H1 (cell line): ENCODE data around the gene CXCR4. TPM values are rescaled to one million over a fixed set of nuclear protein-coding genes. Genes with fewer than 3 reads are reported as not detected.

Experiments
- CTCF ChIA-PET: fragments of 300-600 bp; sonication (Branson Sonifier 250); formaldehyde crosslinking; loops from one replicate; lab custom pipeline; 2021; ENCODE audit not compliant: partially characterized antibody; lab: Charles Lee
- POLR2A ChIA-PET: fragments of 300-600 bp; sonication (Branson Sonifier 250); formaldehyde crosslinking; loops from one replicate; lab custom pipeline; 2021; ENCODE audit warnings: inconsistent platforms; ENCODE audit not compliant: partially characterized antibody; lab: Charles Lee
- DNase-seq, 2 experiments: peaks; one replicate each; pipeline versions ENCODE4 v3.0.0 to v3.0.0-alpha.2; 2010 to 2022; ENCODE audit warnings: low spot score in 2 of 2, low read depth in 1 of 2, mixed read lengths in 1 of 2
- FAIRE-seq: peaks from 2 replicates; lab custom pipeline; 2011; peaks lifted over from hg19 to GRCh38; lab: Jason Lieb, UNC
- H2AFZ ChIP-seq: 2 replicates; pipeline ENCODE4 v1.8.1; 2012; ENCODE audit warnings: low read length, inconsistent platforms
- H2AK5ac ChIP-seq: 2 replicates; pipeline ENCODE4 v1.6.1; 2013; ENCODE audit warnings: low read depth, low read length
- H2BK120ac ChIP-seq: replicated peaks from 2 replicates; pipeline ENCODE3; 2013; ENCODE audit warnings: low read depth, low read length, inconsistent platforms
- H2BK12ac ChIP-seq: 2 replicates; pipeline ENCODE4 v1.6.1; 2013; ENCODE audit warnings: low read depth, low read length
- H2BK15ac ChIP-seq: 2 replicates; pipeline ENCODE4 v1.6.1; 2013; ENCODE audit warnings: low read length
- H2BK20ac ChIP-seq: 2 replicates; pipeline ENCODE4 v1.6.1; 2013; ENCODE audit warnings: low read length
- H2BK5ac ChIP-seq: 2 replicates; pipeline ENCODE4 v1.6.1; 2013; ENCODE audit warnings: low read depth, low read length
- H3K14ac ChIP-seq: 2 replicates; pipeline ENCODE4 v1.6.1; 2013; ENCODE audit warnings: inconsistent platforms; ENCODE audit not compliant: insufficient read length
- H3K18ac ChIP-seq: 2 replicates; pipeline ENCODE4 v1.6.1; 2013; ENCODE audit warnings: low read length; ENCODE audit errors: extremely low read depth
- H3K23ac ChIP-seq: 2 replicates; pipeline ENCODE4 v1.6.1; 2013; ENCODE audit warnings: inconsistent platforms; ENCODE audit not compliant: insufficient read length
- H3K23me2 ChIP-seq: 2 replicates; pipeline ENCODE4 v1.6.1; 2013; ENCODE audit warnings: low read depth, low read length
- H3K27ac ChIP-seq: 2 replicates; pipeline ENCODE4 v1.6.1; 2011; ENCODE audit warnings: low read depth, low read length, inconsistent platforms
- H3K27me3 ChIP-seq, 4 experiments: replicated peaks in 1 of 4; 1 replicate in 1 of 4; 2 replicates in 3 of 4; pipeline versions ENCODE4 v1.6.1 to v1.8.1; 2011 to 2013; ENCODE audit warnings: low read length in 3 of 4, mild to moderate bottlenecking in 3 of 4, inconsistent platforms in 2 of 4, mixed read lengths in 2 of 4, moderate library complexity in 1 of 4; ENCODE audit not compliant: control insufficient read depth in 3 of 4, insufficient read depth in 3 of 4; ENCODE audit errors: extremely low read depth in 1 of 4
- H3K36me3 ChIP-seq, 4 experiments: 2 replicates each; pipeline versions ENCODE4 v1.6.1 to v1.8.1; 2011 to 2013; ENCODE audit warnings: mild to moderate bottlenecking in 4 of 4, low read length in 3 of 4, moderate library complexity in 2 of 4, control low read depth in 1 of 4, inconsistent platforms in 1 of 4; ENCODE audit not compliant: insufficient read depth in 4 of 4, control insufficient read depth in 2 of 4
- H3K4ac ChIP-seq: replicated peaks from 2 replicates; pipeline ENCODE3; 2013; ENCODE audit warnings: low read length, low read depth, mixed read lengths, inconsistent platforms; ENCODE audit not compliant: insufficient read length
- H3K4me1 ChIP-seq, 4 experiments: replicated peaks in 1 of 4; 1 replicate in 1 of 4; 2 replicates in 3 of 4; pipeline versions ENCODE4 v1.6.1 to v1.8.1; 2011 to 2013; ENCODE audit warnings: low read length in 3 of 4, inconsistent platforms in 2 of 4, mixed read lengths in 1 of 4; ENCODE audit not compliant: insufficient read depth in 4 of 4, control insufficient read depth in 3 of 4
- H3K4me2 ChIP-seq, 2 experiments: 2 replicates each; pipeline versions ENCODE4 v1.6.1 to v1.8.1; 2011 to 2013; ENCODE audit warnings: low read depth in 2 of 2, low read length in 2 of 2, control low read depth in 1 of 2, inconsistent platforms in 1 of 2, mild to moderate bottlenecking in 1 of 2; ENCODE audit not compliant: insufficient read depth in 1 of 2
- H3K4me3 ChIP-seq, 4 experiments: fragments of 200-600, 300-600 bp in 1 of 4; sonication (generic), shearing (Covaris generic), sonication (Bioruptor Twin) in 1 of 4; 2 replicates each; pipeline versions ENCODE4 v1.5.1 to v1.8.1; 2011 to 2016; ENCODE audit warnings: low read length in 4 of 4, low read depth in 3 of 4, control low read depth in 2 of 4, inconsistent platforms in 2 of 4, mild to moderate bottlenecking in 2 of 4, mixed read lengths in 1 of 4, moderate library complexity in 1 of 4; ENCODE audit not compliant: insufficient read depth in 2 of 4; ENCODE audit errors: extremely low read depth in 1 of 4
- H3K56ac ChIP-seq: replicated peaks from 2 replicates; pipeline ENCODE3; 2013; ENCODE audit warnings: low read depth, mild to moderate bottlenecking, mixed read lengths, low read length, inconsistent platforms; ENCODE audit not compliant: insufficient read length
- H3K79me1 ChIP-seq: 2 replicates; pipeline ENCODE4 v1.6.1; 2013; ENCODE audit warnings: low read depth, low read length, control low read depth
- H3K79me2 ChIP-seq, 2 experiments: 2 replicates each; pipeline versions ENCODE4 v1.6.1 to v1.8.1; 2012 to 2013; ENCODE audit warnings: low read length in 2 of 2, mild to moderate bottlenecking in 2 of 2, inconsistent platforms in 1 of 2; ENCODE audit not compliant: insufficient read depth in 2 of 2, control insufficient read depth in 1 of 2
- H3K9ac ChIP-seq, 4 experiments: replicated peaks in 1 of 4; 1 replicate in 1 of 4; 2 replicates in 3 of 4; pipeline versions ENCODE4 v1.6.1 to v1.8.1; 2011 to 2013; ENCODE audit warnings: low read depth in 3 of 4, low read length in 3 of 4, control low read depth in 2 of 4, mild to moderate bottlenecking in 2 of 4, moderate library complexity in 2 of 4, inconsistent platforms in 1 of 4; ENCODE audit errors: extremely low read depth in 1 of 4
- H3K9me3 ChIP-seq, 2 experiments: 2 replicates each; pipeline versions ENCODE4 v1.6.1 to v1.8.1; 2012 to 2013; ENCODE audit warnings: mild to moderate bottlenecking in 2 of 2, moderate library complexity in 2 of 2, control low read depth in 1 of 2, inconsistent platforms in 1 of 2, low read depth in 1 of 2, low read length in 1 of 2, mixed read lengths in 1 of 2; ENCODE audit not compliant: insufficient read depth in 2 of 2
- H4K20me1 ChIP-seq, 2 experiments: replicated peaks in 1 of 2; 2 replicates each; pipeline versions ENCODE3 to v1.8.1; 2011 to 2013; ENCODE audit warnings: inconsistent platforms in 2 of 2, low read length in 2 of 2, mild to moderate bottlenecking in 1 of 2; ENCODE audit not compliant: insufficient read depth in 2 of 2, control insufficient read depth in 1 of 2
- H4K5ac ChIP-seq: 2 replicates; pipeline ENCODE4 v1.6.1; 2013; ENCODE audit warnings: low read length, low read depth, mixed read lengths, inconsistent platforms; ENCODE audit not compliant: insufficient read length
- H4K8ac ChIP-seq: 2 replicates; pipeline ENCODE4 v1.8.0; 2013; ENCODE audit warnings: mild to moderate bottlenecking, moderate library complexity, low read length, inconsistent platforms; ENCODE audit not compliant: insufficient read depth; ENCODE audit errors: extremely low read depth
- H4K91ac ChIP-seq: replicated peaks from 2 replicates; pipeline ENCODE3; 2013; ENCODE audit warnings: low read length, mixed read lengths, inconsistent platforms; ENCODE audit not compliant: insufficient read length
- BACH1 ChIP-seq: IDR thresholded peaks from 2 replicates; pipeline ENCODE4 v1.6.1; 2012; ENCODE audit warnings: low read length, improper control_type of control experiment
- CBX5 ChIP-seq: fragments of 300-800, 300-1000 bp; sonication (generic); IDR thresholded peaks from 2 replicates; pipeline ENCODE4 v1.7.1; 2016; ENCODE audit warnings: antibody characterized with exemption, low read length, low read depth
- CHD1 ChIP-seq: IDR thresholded peaks from 2 replicates; pipeline ENCODE4 v1.6.1; 2012; ENCODE audit warnings: low read depth, low read length, improper control_type of control experiment
- CHD2 ChIP-seq: IDR thresholded peaks from 2 replicates; pipeline ENCODE4 v1.6.1; 2012; ENCODE audit warnings: low read length, improper control_type of control experiment
- CREB1 ChIP-seq: IDR thresholded peaks from 2 replicates; pipeline ENCODE4 v1.6.1; 2012; ENCODE audit warnings: inconsistent platforms
- HDAC6 ChIP-seq: IDR thresholded peaks from one replicate; pipeline ENCODE4 v1.7.1; 2012; ENCODE audit warnings: low read depth, mild to moderate bottlenecking, inconsistent platforms, low read length, moderate library complexity
- KDM1A ChIP-seq: fragments of 200-600, 300-600 bp; sonication (generic); IDR thresholded peaks from 2 replicates; pipeline ENCODE4 v1.7.1; 2016; ENCODE audit warnings: mild to moderate bottlenecking, low read length, borderline replicate concordance
- KDM5A ChIP-seq: fragments of 200-600 bp; IDR thresholded peaks from 2 replicates; pipeline ENCODE4 v1.7.1; 2012; ENCODE audit warnings: mild to moderate bottlenecking, low read length, inconsistent platforms, mixed read lengths
- MAX ChIP-seq: IDR thresholded peaks from 2 replicates; pipeline ENCODE4 v1.6.1; 2012; ENCODE audit warnings: inconsistent platforms
- PHF8 ChIP-seq: fragments of 200-600 bp; sonication (generic); conservative IDR thresholded peaks from 2 replicates; pipeline ENCODE4 v1.7.1; 2012; ENCODE audit warnings: low read depth, mild to moderate bottlenecking, inconsistent platforms, low read length, moderate library complexity
- RBBP5 ChIP-seq: IDR thresholded peaks from 2 replicates; pipeline ENCODE4 v1.7.1; 2012; ENCODE audit warnings: low read depth, mild to moderate bottlenecking, inconsistent platforms, low read length, moderate library complexity, borderline replicate concordance
- RNF2 ChIP-seq: fragments of 200-900, 300-1000 bp; sonication (generic); IDR thresholded peaks from 2 replicates; pipeline ENCODE4 v1.7.1; 2016; ENCODE audit warnings: borderline replicate concordance, low read depth, mild to moderate bottlenecking, antibody characterized with exemption, low read length; ENCODE audit not compliant: poor library complexity, severe bottlenecking; ENCODE audit errors: missing control alignments
- SP1 ChIP-seq: IDR thresholded peaks from 2 replicates; pipeline ENCODE4 v1.6.1; 2011; ENCODE audit warnings: low read depth, low read length
- SP4 ChIP-seq: IDR thresholded peaks from 2 replicates; pipeline ENCODE4 v1.6.1; 2012; ENCODE audit warnings: low read length, inconsistent platforms
- TEAD4 ChIP-seq: IDR thresholded peaks from 2 replicates; pipeline ENCODE4 v1.6.1; 2012; ENCODE audit warnings: low read depth, low read length, inconsistent platforms, mixed read lengths
- WGBS, 2 experiments: shearing (Covaris generic) in 1 of 2; methylation state at CpG; one replicate each; pipeline versions ENCODE4 v1.1.6 to v1.1.7; 2013 to 2015; ENCODE audit warnings: low lambda C conversion rate in 2 of 2, mixed read lengths in 2 of 2, inconsistent platforms in 1 of 2, low coverage in 1 of 2, missing lambda C conversion rate in 1 of 2; ENCODE audit not compliant: insufficient replicate concordance in 2 of 2, insufficient coverage in 1 of 2, insufficient read length in 1 of 2; ENCODE audit errors: extremely low coverage in 1 of 2, missing lambda C conversion rate in 1 of 2; 5-methylcytosine and 5-hydroxymethylcytosine counted together
- polyA plus RNA-seq, 7 experiments: library from polyadenylated mRNA; depleted of rRNA in 3 of 7; stranded (reverse) in 5 of 7; unstranded in 2 of 7; fragments of >200 nt in 5 of 7; fragments of 200-250 nt in 2 of 7; gene quantifications; 1 replicate in 5 of 7; 2 replicates in 1 of 7; 4 replicates in 1 of 7; pipeline versions ENCODE4 v1.2.1 to v1.2.3, GENCODE V29; 2011 to 2013; ENCODE audit warnings: missing spikeins in 2 of 7, mixed read lengths in 2 of 7
- total RNA-seq: library from RNA; stranded (reverse); fragmentation: NEBNext Ultra II Directional; extraction: Animal tissue kit (Norgen Biotek cat#: 25700); gene quantifications from 2 replicates; pipeline ENCODE4 v1.2.1, GENCODE V29; 2021

The CXCR4 gene
- total and polyA plus RNA-seq, 2 of the 8 experiments (the other 6 are each of a cell fraction or from before 2014, with no cell fraction given): 1.8 to 2.8 TPM

DNA sequence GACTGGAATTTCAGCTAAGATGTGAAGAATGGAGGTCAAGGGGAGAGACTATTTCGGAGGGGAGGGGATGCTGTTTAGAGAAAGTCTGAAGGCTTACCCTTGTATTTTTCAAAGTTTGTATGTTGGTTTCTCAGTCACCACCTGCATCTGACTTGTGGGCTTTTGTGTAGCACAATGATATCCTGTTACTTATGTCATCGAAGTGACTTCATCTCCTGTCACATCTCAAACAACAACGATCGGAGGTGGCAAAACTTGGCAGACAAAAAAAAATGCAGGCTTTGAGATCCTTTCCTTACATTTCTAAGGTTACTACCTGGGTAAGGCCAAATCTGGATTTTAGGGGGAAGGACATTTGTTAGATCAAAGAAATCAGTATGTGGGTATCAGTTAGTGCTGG lies 11.7 kb upstream of the CXCR4 start:
- Histone ChIP-seq H2BK20ac (no peak overlapping the region), H3K4ac (no peak overlapping the region), H2BK12ac (no peak overlapping the region), H3K4me3 (no peak overlapping the region), H3K56ac (no peak overlapping the region), H2BK120ac (no peak overlapping the region), H2BK5ac (no peak overlapping the region), H3K79me2 (no peaks in the 10 kb centered on the region), H3K4me2 (no peak overlapping the region), H4K5ac (no peak overlapping the region), H3K36me3 (no peaks in the 10 kb centered on the region), H3K27me3 (peaks cover 0 to 1% (median 0%) of the 10 kb centered on the region in 4 experiments; a peak in 1 of 7 replicates), H3K14ac (no peak overlapping the region), H2AFZ (no peak overlapping the region), H4K91ac (no peak overlapping the region), H3K9ac (no peak overlapping the region), H2BK15ac (no peak overlapping the region), H3K23me2 (peaks cover 2% of the 10 kb centered on the region; the same call in 1 of the 2 replicates), H4K20me1 (no peaks in the 10 kb centered on the region), H3K23ac (no peak overlapping the region), H2AK5ac (no peak overlapping the region), H3K18ac (no peak overlapping the region), H3K27ac (no peak overlapping the region), H3K9me3 (no peaks in the 10 kb centered on the region), H3K4me1 (peaks cover 0 to 9% (median 2%) of the 10 kb centered on the region in 4 experiments; a peak in 3 of 7 replicates), H3K79me1 (no peaks in the 10 kb centered on the region), H4K8ac (no peak overlapping the region)
- ChIA-PET POLR2A (interaction anchor here (1.0 kb wide), 1 partner anchor 9 kb away, joined by 3 read pairs; no protein-coding TSS in a partner anchor), CTCF (interaction anchor here (1.0 to 3.2 kb wide), 2 partner anchors 11 to 132 kb away, joined by 3 to 12 read pairs; no protein-coding TSS in a partner anchor)
- FAIRE-seq (no peak), DNase-seq (no peak)
- WGBS, 2 experiments: 94% methylated on average over 4 of the region's 4 CpGs; no CpG with 5 or more reads in 1 of the 2 experiments
- TF ChIP-seq RBBP5 (no peak), CBX5 (no peak), BACH1 (no peak), CHD1 (no peak), RNF2 (no peak), KDM5A (no peak), CREB1 (no peak), MAX (no peak), CHD2 (no peak), KDM1A (no peak), PHF8 (no peak), HDAC6 (no peak), TEAD4 (no peak), SP4 (no peak), SP1 (no peak)
